ENCODE results near the gene ARFGEF2. TPM values are rescaled to one million over a fixed set of nuclear protein-coding genes. Genes with fewer than 3 reads are reported as not detected.

Gene ARFGEF2
- polyA plus RNA-seq, 1 donor (not counting 4 experiments of a cell fraction or from before 2014, with no cell fraction given): 19.2 TPM

DNA sequence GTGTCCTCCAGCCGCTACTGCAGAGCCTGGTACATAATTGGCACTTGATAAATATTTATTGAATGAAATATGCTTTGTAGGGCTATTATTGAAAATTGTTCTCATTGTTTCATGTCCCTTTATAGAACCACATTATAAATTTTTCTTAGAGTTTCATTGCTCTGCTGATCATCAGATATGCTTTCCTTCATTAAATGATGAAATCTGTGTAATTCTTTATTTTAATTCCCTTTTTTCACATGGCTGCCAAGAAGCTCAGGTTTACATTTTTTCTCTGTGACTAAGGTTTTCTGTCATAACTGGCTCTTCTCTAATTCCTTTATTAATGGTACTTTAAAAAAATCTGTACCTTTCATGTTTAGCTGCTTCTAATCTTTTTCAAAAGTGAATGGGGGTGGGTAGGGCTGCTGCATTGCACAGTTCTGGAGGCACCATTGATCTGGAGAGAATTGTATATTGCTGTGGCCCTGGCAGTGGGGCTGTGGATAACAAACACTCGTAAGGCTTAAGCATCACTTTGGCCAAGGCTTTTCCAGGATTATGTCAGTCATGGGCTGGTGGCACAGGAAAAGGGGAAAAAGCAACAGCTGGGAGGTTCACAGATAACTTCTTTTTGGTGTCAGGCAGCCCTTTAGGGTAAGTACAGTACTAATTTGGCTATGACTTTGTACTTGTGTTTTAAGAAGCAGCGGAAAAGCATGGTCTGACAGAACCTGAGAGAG lies 43.8 kb downstream of the ARFGEF2 start:
- no peak for TF ChIP-seq EZH2 (IDR thresholded peaks at IDR 0.05; ENCODE audit: low read length)
- TF ChIP-seq, protein P1, sequence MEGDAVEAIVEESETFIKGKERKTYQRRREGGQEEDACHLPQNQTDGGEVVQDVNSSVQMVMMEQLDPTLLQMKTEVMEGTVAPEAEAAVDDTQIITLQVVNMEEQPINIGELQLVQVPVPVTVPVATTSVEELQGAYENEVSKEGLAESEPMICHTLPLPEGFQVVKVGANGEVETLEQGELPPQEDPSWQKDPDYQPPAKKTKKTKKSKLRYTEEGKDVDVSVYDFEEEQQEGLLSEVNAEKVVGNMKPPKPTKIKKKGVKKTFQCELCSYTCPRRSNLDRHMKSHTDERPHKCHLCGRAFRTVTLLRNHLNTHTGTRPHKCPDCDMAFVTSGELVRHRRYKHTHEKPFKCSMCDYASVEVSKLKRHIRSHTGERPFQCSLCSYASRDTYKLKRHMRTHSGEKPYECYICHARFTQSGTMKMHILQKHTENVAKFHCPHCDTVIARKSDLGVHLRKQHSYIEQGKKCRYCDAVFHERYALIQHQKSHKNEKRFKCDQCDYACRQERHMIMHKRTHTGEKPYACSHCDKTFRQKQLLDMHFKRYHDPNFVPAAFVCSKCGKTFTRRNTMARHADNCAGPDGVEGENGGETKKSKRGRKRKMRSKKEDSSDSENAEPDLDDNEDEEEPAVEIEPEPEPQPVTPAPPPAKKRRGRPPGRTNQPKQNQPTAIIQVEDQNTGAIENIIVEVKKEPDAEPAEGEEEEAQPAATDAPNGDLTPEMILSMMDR (optimal IDR thresholded peaks at IDR 0.05 in 1 of 3, IDR thresholded peaks at IDR 0.05 in 1 of 3, conservative IDR thresholded peaks at IDR 0.05 in 1 of 3; ENCODE audit: extremely low read depth in 1 of 3, insufficient read depth in 2 of 3, low read length in 3 of 3): no peak
- no peak overlapping the region for H3K27ac ChIP-seq (ENCODE audit: control insufficient read depth, insufficient read depth, low read length)
- no peak overlapping the region for H3K9ac ChIP-seq (ENCODE audit: control insufficient read depth, extremely low read depth, insufficient read depth, low read length)
- H3K79me2 ChIP-seq (ENCODE audit: control insufficient read depth, insufficient read depth, low read length): no peaks in the 10 kb centered on the region
- no peak overlapping the region for H2AFZ ChIP-seq (ENCODE audit: control insufficient read depth, low read length)
- H3K4me1 ChIP-seq (ENCODE audit: control insufficient read depth, extremely low read depth, insufficient read depth, low read length): no peaks in the 10 kb centered on the region
- H4K20me1 ChIP-seq (ENCODE audit: control insufficient read depth, extremely low read depth, insufficient read depth, low read length): no peaks in the 10 kb centered on the region
- no peak overlapping the region for H3K4me3 ChIP-seq (ENCODE audit: control insufficient read depth in 2 of 3, extremely low read depth in 1 of 3, insufficient read depth in 2 of 3, low read depth in 1 of 3, low read length in 3 of 3)
- H3K27me3 ChIP-seq (ENCODE audit: control insufficient read depth, extremely low read depth, insufficient read depth, low read length): no peaks in the 10 kb centered on the region
- no peak for DNase-seq (ENCODE audit: low read depth, low spot score)
- no peaks in the 10 kb centered on the region for H3K9me3 ChIP-seq (ENCODE audit: control insufficient read depth, low read depth, low read length)
- H3K9me1 ChIP-seq (ENCODE audit: control insufficient read depth, extremely low read depth, insufficient read depth, low read length): no peaks in the 10 kb centered on the region
- peaks cover 15 to 18% of the 10 kb centered on the region in 2 experiments for H3K36me3 ChIP-seq (ENCODE audit: control insufficient read depth in 2 of 2, extremely low read depth in 1 of 2, insufficient read depth in 2 of 2, low read length in 2 of 2)
- dilution Hi-C loops (cut with MboI; ENCODE audit: extremely low pct_ligation_motif_present, low sequenced_read_pairs): no loop called here
- no peak overlapping the region for H3K4me2 ChIP-seq (ENCODE audit: control insufficient read depth, extremely low read depth, insufficient read depth, low read depth, low read length)
- no peak for FAIRE-seq

DNA sequence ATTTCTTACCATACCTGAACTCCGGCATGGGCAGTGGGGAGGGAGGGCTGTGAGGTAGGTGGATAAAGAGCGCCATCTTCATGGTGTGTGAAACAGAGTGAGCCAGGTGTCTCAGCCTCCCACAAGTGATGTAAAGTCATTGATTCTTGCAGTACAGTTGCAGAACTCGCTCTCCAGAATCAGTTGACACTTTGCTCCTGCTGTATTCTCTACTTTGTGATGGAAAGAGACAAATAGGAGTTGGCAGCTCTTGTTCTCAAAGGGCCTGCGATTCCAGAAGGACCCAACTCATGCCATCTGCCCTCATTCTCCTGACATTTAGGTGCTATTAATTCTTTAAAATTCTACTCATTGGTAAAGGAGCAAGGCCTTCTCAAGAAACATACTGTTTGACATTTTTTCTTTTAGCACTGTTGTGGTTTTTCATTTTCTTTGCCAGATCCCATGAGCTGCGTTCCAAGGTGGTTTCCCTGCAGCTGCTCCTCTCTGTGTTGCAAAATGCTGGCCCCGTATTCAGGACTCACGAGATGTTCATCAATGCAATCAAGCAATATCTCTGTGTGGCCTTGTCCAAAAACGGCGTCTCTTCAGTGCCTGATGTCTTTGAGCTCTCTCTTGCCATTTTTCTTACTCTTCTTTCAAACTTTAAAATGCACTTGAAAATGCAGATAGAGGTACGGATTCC lies 49.3 kb downstream of the ARFGEF2 start:
- FAIRE-seq: no peak
- H3K4me2 ChIP-seq (ENCODE audit: control insufficient read depth, extremely low read depth, insufficient read depth, low read depth, low read length): no peak overlapping the region

More for the DNA sequence above, 49.3 kb downstream of the ARFGEF2 start:
- TF ChIP-seq EZH2 (IDR thresholded peaks at IDR 0.05; ENCODE audit: low read length): no peak
- TF ChIP-seq, protein P1 (optimal IDR thresholded peaks at IDR 0.05 in 1 of 3, IDR thresholded peaks at IDR 0.05 in 1 of 3, conservative IDR thresholded peaks at IDR 0.05 in 1 of 3; ENCODE audit: extremely low read depth in 1 of 3, insufficient read depth in 2 of 3, low read length in 3 of 3): peak in 1 of 3 experiments; percentile 7
- Histone ChIP-seq H3K4me3 (ENCODE audit: control insufficient read depth in 2 of 3, extremely low read depth in 1 of 3, insufficient read depth in 2 of 3, low read depth in 1 of 3, low read length in 3 of 3) (no peak overlapping the region), H3K36me3 (ENCODE audit: control insufficient read depth in 2 of 2, extremely low read depth in 1 of 2, insufficient read depth in 2 of 2, low read length in 2 of 2) (peaks cover 14 to 29% of the 10 kb centered on the region in 2 experiments), H3K9ac (ENCODE audit: control insufficient read depth, extremely low read depth, insufficient read depth, low read length) (no peak overlapping the region), H3K79me2 (ENCODE audit: control insufficient read depth, insufficient read depth, low read length) (no peaks in the 10 kb centered on the region), H3K27ac (ENCODE audit: control insufficient read depth, insufficient read depth, low read length) (no peak overlapping the region), H3K9me3 (ENCODE audit: control insufficient read depth, low read depth, low read length) (no peaks in the 10 kb centered on the region), H3K4me1 (ENCODE audit: control insufficient read depth, extremely low read depth, insufficient read depth, low read length) (no peaks in the 10 kb centered on the region), H3K9me1 (ENCODE audit: control insufficient read depth, extremely low read depth, insufficient read depth, low read length) (no peaks in the 10 kb centered on the region), H3K27me3 (ENCODE audit: control insufficient read depth, extremely low read depth, insufficient read depth, low read length) (no peaks in the 10 kb centered on the region), H4K20me1 (ENCODE audit: control insufficient read depth, extremely low read depth, insufficient read depth, low read length) (no peaks in the 10 kb centered on the region), H2AFZ (ENCODE audit: control insufficient read depth, low read length) (no peak overlapping the region)
- dilution Hi-C loops (cut with MboI; ENCODE audit: extremely low pct_ligation_motif_present, low sequenced_read_pairs): no loop called here
- no peak for DNase-seq (ENCODE audit: low read depth, low spot score)

All from keratinocyte (primary cell).